ENCODE results near the gene PLIN5.

The PLIN5 gene, protein sequence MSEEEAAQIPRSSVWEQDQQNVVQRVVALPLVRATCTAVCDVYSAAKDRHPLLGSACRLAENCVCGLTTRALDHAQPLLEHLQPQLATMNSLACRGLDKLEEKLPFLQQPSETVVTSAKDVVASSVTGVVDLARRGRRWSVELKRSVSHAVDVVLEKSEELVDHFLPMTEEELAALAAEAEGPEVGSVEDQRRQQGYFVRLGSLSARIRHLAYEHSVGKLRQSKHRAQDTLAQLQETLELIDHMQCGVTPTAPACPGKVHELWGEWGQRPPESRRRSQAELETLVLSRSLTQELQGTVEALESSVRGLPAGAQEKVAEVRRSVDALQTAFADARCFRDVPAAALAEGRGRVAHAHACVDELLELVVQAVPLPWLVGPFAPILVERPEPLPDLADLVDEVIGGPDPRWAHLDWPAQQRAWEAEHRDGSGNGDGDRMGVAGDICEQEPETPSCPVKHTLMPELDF

GRCh38 chr19:4534836-4535658, at the start of gene PLIN5:
Gene PLIN5 (minus strand): TSS chr19:4535224. CDS start chr19:4534074, 1,150 bp downstream.
- DNase-seq = peak; percentile 75

GRCh38 chr19:4583961-4584669, 49.1 kb upstream of the PLIN5 start:
- DNase-seq = no peak

- no peak for DNase-seq
Observed at GRCh38 chr19:4582980-4583842, 48.2 kb upstream of the PLIN5 start.

GRCh38 chr19:4581666-4582553, 46.9 kb upstream of the PLIN5 start:
- DNase-seq = no peak

- no peak for DNase-seq
Observed at GRCh38 chr19:4580961-4581665, 46.1 kb upstream of the PLIN5 start.

GRCh38 chr19:4580021-4580901, 45.2 kb upstream of the PLIN5 start:
- DNase-seq = no peak

- no peak for DNase-seq
Observed at GRCh38 chr19:4579389-4579788, 44.4 kb upstream of the PLIN5 start.

DNA sequence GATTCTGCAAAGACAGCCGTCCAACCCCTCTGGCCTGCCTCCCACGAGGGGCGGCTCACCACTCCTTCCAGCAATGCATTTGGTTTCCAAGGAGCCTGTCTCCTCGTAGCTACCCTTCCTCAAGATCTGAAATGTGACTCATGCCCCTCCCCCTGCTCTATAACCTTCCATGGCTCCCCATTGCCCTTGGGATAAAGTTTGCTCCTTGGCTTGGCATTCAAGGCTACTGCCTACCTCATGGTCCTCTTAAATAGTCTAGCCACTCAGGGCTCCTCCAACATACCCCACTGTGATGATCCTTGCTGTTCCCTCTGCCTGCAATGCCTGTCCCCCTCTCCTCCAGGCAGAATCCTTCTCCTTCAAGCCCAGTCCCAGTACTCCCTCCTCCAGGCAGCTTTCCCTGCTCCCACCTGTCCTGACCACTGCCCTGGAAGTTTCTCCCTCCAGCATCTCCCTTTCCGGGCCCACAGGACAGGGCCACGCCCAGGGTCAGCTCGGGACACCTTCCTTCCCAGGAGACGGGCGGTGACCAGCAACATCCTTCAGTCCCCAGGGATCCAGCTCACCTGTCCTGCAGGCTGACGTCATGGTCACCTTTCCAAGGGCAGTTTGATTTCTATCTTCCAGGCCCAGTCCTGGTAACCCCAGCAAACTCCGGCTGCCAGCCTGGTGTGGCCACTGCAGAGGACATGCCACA, 43.7 kb upstream of the PLIN5 start:
- no peak for DNase-seq

GRCh38 chr19:4577020-4577782, 42.2 kb upstream of the PLIN5 start:
- DNase-seq = no peak

DNA sequence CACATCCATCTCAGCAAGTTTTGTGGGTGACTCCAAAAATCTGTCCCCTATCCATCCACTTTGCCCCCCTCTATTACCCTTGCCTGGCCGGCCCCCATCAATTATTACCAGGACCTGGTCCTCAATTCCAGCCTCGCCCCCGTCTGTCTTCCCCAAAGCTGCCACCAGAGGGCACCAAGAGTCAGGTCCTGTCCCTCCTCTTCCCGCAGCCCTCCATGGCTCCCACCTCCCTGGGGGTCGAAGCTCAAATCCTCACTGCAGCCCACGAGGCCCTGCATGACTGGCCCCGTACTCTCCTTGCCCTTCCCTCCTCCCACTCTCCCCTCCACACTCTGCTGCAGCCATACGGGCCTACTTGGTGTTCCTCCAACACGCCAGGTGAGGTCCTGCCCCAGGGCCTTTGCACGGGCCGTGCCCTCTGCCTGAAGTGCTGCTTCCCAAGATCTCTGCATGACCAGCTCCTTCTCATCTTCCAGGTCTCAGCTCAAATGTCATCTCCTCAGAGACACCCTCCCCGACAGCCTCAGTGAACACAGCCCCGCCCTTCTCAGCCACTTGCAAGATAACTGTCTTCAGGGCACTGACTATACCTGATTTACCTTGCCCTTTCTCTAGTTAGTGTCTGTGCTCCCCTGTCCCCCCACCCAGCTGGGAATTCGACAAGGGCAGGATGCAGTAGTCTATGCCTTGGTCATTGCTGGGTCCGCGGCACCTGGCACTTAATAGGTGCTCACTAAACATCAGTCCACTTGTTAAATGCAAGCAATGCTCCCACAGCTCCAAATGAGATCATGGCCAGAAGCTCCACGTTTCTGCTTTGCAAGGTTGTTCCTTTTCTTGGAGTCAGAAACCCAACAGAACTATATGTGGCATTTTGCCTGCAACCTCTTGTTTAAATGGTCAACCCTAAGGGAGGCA, 41.3 kb upstream of the PLIN5 start:
- DNase-seq = peak; percentile 88

DNA sequence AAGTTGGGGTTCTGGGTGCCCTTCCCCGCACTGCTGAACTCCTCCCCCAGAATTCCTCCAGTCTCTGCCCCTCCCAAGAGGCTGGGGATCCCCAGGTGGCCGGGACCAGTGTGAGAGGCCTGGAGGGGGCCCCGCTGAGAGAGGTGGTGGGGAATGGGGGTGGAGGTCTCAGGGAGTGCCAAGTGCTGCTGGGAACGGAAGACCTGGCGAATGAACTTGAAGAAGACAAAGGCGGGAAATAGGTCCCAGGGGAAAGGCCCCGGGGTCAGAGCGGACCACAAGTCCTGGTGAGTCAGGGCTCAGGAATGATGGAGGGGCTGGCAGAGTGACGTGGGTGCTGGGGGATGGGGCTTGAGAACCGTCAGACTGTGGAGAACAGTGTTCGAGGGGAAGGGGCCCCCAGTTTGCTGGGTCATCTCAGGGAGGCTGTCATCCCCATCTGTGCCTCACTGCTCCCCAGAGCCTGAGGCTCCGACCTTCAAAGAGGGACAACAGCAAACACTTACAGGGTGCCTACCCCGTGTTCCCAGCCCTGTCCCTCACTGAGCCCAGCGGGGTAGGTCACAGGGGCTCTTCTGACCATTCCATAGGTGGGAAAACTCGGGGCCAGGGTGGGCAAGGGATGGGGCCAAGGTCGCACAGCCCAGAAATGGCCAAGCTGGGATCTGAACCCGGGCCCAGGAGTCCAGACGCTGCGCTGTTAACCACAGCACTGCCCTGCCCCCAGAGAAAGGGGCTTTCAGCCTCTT, 40.4 kb upstream of the PLIN5 start:
- no peak for DNase-seq

GRCh38 chr19:4573682-4574081, 38.7 kb upstream of the PLIN5 start:
- DNase-seq = no peak

- no peak for DNase-seq
Observed at GRCh38 chr19:4571305-4571917, 36.4 kb upstream of the PLIN5 start.

DNA sequence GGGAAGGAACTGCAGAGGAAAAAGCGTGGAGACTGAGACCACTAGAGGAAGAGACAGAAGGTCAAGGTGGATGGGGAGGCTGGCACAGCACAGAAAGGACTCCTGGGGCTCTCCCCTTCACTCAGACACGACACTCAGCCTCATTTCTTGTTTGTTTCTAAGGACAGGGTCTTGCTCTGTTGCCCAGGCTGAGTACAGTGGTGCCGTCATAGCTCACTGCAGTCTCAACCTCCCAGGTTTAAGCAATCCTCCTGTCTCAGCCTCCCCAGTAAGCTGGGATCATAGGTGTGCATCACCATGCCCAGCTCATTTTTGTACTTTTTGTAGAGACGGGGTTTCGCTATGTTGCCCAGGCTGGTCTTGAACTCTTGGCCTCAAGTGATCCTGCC, 35.9 kb upstream of the PLIN5 start:
- no peak for DNase-seq

DNA sequence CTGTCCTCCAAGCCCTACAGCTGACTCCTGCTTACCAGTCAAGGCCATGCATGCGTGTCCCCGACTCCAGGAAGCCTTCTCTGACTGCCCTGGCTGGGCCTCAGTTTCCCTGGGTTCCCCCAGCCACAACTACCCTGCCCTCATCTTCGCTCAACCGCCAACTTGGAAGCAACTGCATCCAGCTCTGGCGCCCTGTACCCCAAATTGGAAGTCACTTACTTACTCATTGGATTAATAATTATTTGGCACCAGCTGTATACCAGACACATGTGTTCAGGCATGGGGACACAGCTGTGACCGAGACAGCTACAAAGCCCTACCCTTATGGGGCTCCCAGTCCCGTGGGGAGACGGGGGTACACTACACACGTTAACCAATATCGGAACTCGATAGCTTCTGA, 35.4 kb upstream of the PLIN5 start:
- no peak for DNase-seq

GRCh38 chr19:4568886-4569285, 33.9 kb upstream of the PLIN5 start:
- no peak for DNase-seq

All from activated CD8-positive, alpha-beta memory T cell treated with anti-CD3 and anti-CD28 coated beads for 24 hours (primary cell).